ENCODE data around the gene IFIT1B. TPM values are rescaled to one million over a fixed set of nuclear protein-coding genes. Genes with fewer than 3 reads are reported as not detected.

The IFIT1B gene
- total RNA-seq, 3 donors from 2014 or later = not detected

DNA sequence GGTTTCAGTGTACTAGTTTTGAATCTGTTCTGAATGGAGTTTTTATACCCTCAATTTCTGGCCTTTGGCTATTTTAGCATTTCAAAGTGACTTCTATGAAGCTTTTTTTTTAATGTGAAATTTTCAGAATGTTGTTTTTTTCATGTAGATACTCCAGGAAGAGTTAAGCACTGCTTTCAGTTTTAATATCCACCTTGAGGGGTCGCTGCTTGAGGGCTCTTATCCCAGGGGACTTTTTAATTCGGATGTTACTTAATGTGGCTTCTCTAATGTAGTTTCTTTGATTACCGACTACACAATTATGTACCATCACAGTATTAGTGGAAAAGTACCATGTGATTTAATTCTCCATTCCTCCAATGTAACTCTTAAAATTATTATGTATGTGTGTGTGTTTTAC, 41.7 kb downstream of the IFIT1B start:
- intact Hi-C loops (cut with DNase I, micrococcal nuclease) = loop anchor here in 1 of 2 donors (10.0 kb wide), 1 partner anchor 165 kb away; the partner anchor contains the start of gene LIPA
- TF ChIP-seq, protein P1, sequence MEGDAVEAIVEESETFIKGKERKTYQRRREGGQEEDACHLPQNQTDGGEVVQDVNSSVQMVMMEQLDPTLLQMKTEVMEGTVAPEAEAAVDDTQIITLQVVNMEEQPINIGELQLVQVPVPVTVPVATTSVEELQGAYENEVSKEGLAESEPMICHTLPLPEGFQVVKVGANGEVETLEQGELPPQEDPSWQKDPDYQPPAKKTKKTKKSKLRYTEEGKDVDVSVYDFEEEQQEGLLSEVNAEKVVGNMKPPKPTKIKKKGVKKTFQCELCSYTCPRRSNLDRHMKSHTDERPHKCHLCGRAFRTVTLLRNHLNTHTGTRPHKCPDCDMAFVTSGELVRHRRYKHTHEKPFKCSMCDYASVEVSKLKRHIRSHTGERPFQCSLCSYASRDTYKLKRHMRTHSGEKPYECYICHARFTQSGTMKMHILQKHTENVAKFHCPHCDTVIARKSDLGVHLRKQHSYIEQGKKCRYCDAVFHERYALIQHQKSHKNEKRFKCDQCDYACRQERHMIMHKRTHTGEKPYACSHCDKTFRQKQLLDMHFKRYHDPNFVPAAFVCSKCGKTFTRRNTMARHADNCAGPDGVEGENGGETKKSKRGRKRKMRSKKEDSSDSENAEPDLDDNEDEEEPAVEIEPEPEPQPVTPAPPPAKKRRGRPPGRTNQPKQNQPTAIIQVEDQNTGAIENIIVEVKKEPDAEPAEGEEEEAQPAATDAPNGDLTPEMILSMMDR (IDR thresholded peaks at IDR 0.05) = no peak
- DNase-seq (no peak), ATAC-seq (no peak)
- Histone ChIP-seq H3K9me3 (no peaks in the 10 kb centered on the region), H3K4me3 (no peak overlapping the region), H3K4me1 (ENCODE audit: low read depth) (peaks cover 19% of the 10 kb centered on the region), H3K36me3 (ENCODE audit: low read depth) (no peaks in the 10 kb centered on the region)

DNA sequence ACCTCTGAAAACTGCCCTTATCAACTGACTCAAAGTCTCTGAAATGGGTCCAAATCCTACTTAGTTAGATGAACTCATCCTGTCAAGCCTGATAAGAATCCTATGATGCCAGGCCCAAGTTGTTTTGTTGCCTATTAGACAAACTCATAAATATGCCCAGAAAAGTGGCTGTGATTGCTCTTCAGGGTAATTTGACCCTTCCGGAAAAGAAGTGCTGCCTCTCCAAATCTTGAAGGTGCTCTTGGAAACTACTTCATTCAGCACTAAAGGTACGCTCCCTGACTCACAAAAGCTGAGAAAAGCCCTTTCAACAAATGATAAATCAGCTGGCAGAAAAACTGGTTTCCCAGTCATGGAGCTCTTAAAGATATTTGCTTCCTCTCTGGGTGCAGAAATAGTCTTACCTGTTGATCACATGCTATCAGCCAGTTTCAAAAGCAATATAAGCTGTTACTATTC, 43.2 kb downstream of the IFIT1B start:
- TF ChIP-seq, protein P1 (IDR thresholded peaks at IDR 0.05) = no peak
- ATAC-seq (no peak), DNase-seq (no peak)
- no peak overlapping the region for H3K4me3 ChIP-seq
- no peaks in the 10 kb centered on the region for H3K9me3 ChIP-seq
- intact Hi-C loops (cut with DNase I, micrococcal nuclease) = no loop called here
- no peaks in the 10 kb centered on the region for H3K36me3 ChIP-seq (ENCODE audit: low read depth)
- peaks cover 15% of the 10 kb centered on the region for H3K4me1 ChIP-seq (ENCODE audit: low read depth)

DNA sequence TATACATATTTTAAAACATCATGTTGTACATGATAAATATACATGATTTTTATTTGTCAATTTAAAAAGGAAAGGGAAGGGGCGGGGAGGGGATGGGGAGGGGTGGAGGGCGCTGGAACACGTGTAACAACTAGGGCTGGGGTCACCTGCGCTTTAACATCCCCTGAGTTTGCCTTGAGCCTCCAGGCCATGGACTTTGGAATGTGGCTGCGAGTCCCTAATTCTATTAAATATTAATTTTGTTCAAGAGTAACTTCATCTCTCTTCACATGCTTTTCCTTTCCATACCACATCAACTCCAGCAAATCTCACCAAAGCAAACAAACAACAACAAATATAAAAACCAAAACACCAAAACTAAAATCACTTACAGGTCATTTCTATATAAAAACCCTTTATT, 47.1 kb downstream of the IFIT1B start:
- Histone ChIP-seq H3K36me3 (ENCODE audit: low read depth) (no peaks in the 10 kb centered on the region), H3K4me3 (no peak overlapping the region), H3K9me3 (no peaks in the 10 kb centered on the region), H3K4me1 (ENCODE audit: low read depth) (no peaks in the 10 kb centered on the region)
- DNase-seq (no peak), ATAC-seq (no peak)
- TF ChIP-seq, protein P1 (IDR thresholded peaks at IDR 0.05) = no peak
- intact Hi-C loops (cut with DNase I, micrococcal nuclease) = no loop called here

DNA sequence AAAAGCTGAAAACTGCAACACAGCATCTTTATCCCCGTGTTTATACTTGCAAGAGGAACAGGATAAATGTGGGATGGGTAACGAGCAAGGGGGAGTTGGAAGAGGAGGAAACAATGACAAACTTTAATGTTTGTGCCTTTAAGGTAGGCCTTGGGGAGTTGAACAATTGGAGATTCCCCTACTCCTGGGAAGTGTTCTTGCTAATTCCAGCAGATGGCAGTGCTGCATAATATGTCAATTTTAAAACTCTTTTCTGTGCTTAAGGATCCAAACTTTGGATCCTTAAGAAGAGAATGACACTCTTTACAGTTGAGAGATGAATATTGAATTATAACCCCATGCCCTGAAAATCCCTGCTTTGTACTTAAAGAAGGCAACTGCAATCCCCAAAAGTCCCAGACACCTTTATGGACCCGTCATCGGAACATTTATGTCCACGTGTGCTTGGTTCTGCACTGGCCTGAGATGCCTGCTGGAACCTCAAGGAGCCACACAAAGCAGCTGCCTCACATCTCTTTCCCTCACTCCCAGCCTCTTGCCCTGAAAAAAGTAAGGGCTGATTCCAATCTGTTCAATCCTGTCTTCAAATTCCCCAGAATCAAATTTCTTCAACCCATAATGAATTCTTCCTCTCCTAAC, 48.5 kb downstream of the IFIT1B start:
- H3K4me1 ChIP-seq (ENCODE audit: low read depth) = no peaks in the 10 kb centered on the region
- H3K36me3 ChIP-seq (ENCODE audit: low read depth) = no peaks in the 10 kb centered on the region
- intact Hi-C loops (cut with DNase I, micrococcal nuclease) = loop anchor here (2.0 kb wide), 1 partner anchor 138 kb away; no protein-coding TSS in a partner anchor
- peak in 1 of 3 donors; percentile 50 for DNase-seq
- TF ChIP-seq, protein P1 (IDR thresholded peaks at IDR 0.05) = no peak
- no peak overlapping the region for H3K4me3 ChIP-seq
- peak; percentile 72 for ATAC-seq
- no peaks in the 10 kb centered on the region for H3K9me3 ChIP-seq

DNA sequence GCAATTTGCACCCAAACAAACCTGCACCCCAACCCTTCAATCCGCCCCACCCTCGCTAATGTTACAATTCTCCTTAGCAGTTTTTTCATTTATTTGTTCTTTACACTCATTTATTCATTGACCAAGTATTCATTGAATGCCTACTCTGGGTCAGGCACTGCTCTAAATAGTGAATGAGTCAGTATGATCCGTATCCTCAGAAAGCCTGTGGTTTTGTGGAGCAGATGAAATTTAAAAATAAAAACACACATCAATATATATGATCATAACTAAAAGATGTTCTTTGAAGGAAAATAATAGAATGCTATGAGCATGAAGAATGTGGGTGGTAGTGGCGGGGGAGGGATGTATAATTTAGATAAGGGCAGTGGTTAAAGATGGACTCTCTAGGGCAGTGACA, 49.8 kb downstream of the IFIT1B start:
- TF ChIP-seq, protein P1 (IDR thresholded peaks at IDR 0.05) = no peak
- H3K9me3 ChIP-seq = no peaks in the 10 kb centered on the region
- DNase-seq (no peak), ATAC-seq (no peak)
- H3K36me3 ChIP-seq (ENCODE audit: low read depth) = no peaks in the 10 kb centered on the region
- intact Hi-C loops (cut with DNase I, micrococcal nuclease) = loop anchor here (2.0 kb wide), 1 partner anchor 137 kb away; no protein-coding TSS in a partner anchor
- no peaks in the 10 kb centered on the region for H3K4me1 ChIP-seq (ENCODE audit: low read depth)
- no peak overlapping the region for H3K4me3 ChIP-seq

Measured in mucosa of descending colon (tissue), 3 donors.